ENCODE measurements around the gene LCK. TPM values are rescaled to one million over a fixed set of nuclear protein-coding genes. Genes with fewer than 3 reads are reported as not detected.

Gene LCK
- total and polyA plus RNA-seq, 9 donors = 0.34 to 1.3 (median 0.68) TPM

- 89% methylated on average over 5 of the region's 10 CpGs for WGBS (ENCODE audit: insufficient coverage)
Measured at GRCh38 chr1:32318127-32318869, 67.2 kb downstream of the LCK start.

GRCh38 chr1:32321712-32322291 lies 70.7 kb downstream of the LCK start:
- DNase-seq = no peak
- H3K9me3 ChIP-seq (replicated peaks; ENCODE audit: control insufficient read depth, low read depth, low read length) = no peaks in the 10 kb centered on the region
- no peak overlapping the region for H3K4me3 ChIP-seq (ENCODE audit: low read length)
- no peaks in the 10 kb centered on the region for H3K27me3 ChIP-seq (ENCODE audit: control insufficient read depth, insufficient read depth, low read length)
- H3K36me3 ChIP-seq (ENCODE audit: control insufficient read depth, insufficient read depth, low read length) = peaks cover 29% of the 10 kb centered on the region
- no peak overlapping the region for H3K27ac ChIP-seq (ENCODE audit: low read length)
- WGBS (ENCODE audit: insufficient coverage) = no CpG with 5 or more reads among the region's 5 CpGs
- H3K4me1 ChIP-seq (ENCODE audit: control insufficient read depth, insufficient read depth, low read length) = no peaks in the 10 kb centered on the region

More at GRCh38 chr1:32318127-32318869, 67.2 kb downstream of the LCK start:
- Histone ChIP-seq H3K27ac (ENCODE audit: low read length) (no peak overlapping the region), H3K4me3 (ENCODE audit: low read length) (no peak overlapping the region), H3K27me3 (ENCODE audit: control insufficient read depth, insufficient read depth, low read length) (no peaks in the 10 kb centered on the region), H3K36me3 (ENCODE audit: control insufficient read depth, insufficient read depth, low read length) (peaks cover 18% of the 10 kb centered on the region), H3K4me1 (ENCODE audit: control insufficient read depth, insufficient read depth, low read length) (no peaks in the 10 kb centered on the region), H3K9me3 (replicated peaks; ENCODE audit: control insufficient read depth, low read depth, low read length) (no peaks in the 10 kb centered on the region)
- DNase-seq = no peak

GRCh38 chr1:32327204-32327603 lies 76.1 kb downstream of the LCK start:
- DNase-seq = no peak
- no peak overlapping the region for H3K27ac ChIP-seq (ENCODE audit: low read length)
- H3K27me3 ChIP-seq (ENCODE audit: control insufficient read depth, insufficient read depth, low read length) = no peaks in the 10 kb centered on the region
- H3K4me1 ChIP-seq (ENCODE audit: control insufficient read depth, insufficient read depth, low read length) = no peaks in the 10 kb centered on the region
- 90% methylated on average over 7 of the region's 11 CpGs for WGBS (ENCODE audit: insufficient coverage)
- H3K4me3 ChIP-seq (ENCODE audit: low read length) = no peak overlapping the region
- H3K36me3 ChIP-seq (ENCODE audit: control insufficient read depth, insufficient read depth, low read length) = peaks cover 64% of the 10 kb centered on the region
- no peaks in the 10 kb centered on the region for H3K9me3 ChIP-seq (replicated peaks; ENCODE audit: control insufficient read depth, low read depth, low read length)

- H3K9me3 ChIP-seq (replicated peaks; ENCODE audit: control insufficient read depth, low read depth, low read length) = no peaks in the 10 kb centered on the region
- H3K27me3 ChIP-seq (ENCODE audit: control insufficient read depth, insufficient read depth, low read length) = no peaks in the 10 kb centered on the region
- no peak for DNase-seq
- peaks cover 18% of the 10 kb centered on the region for H3K4me1 ChIP-seq (ENCODE audit: control insufficient read depth, insufficient read depth, low read length)
- H3K4me3 ChIP-seq (ENCODE audit: low read length) = no peak overlapping the region
- H3K36me3 ChIP-seq (ENCODE audit: control insufficient read depth, insufficient read depth, low read length) = peaks cover 66% of the 10 kb centered on the region
- H3K27ac ChIP-seq (ENCODE audit: low read length) = no peak overlapping the region
- WGBS (ENCODE audit: insufficient coverage) = 82% methylated on average over 3 of the region's 4 CpGs
Measured at GRCh38 chr1:32329931-32330466, 78.9 kb downstream of the LCK start.

DNA sequence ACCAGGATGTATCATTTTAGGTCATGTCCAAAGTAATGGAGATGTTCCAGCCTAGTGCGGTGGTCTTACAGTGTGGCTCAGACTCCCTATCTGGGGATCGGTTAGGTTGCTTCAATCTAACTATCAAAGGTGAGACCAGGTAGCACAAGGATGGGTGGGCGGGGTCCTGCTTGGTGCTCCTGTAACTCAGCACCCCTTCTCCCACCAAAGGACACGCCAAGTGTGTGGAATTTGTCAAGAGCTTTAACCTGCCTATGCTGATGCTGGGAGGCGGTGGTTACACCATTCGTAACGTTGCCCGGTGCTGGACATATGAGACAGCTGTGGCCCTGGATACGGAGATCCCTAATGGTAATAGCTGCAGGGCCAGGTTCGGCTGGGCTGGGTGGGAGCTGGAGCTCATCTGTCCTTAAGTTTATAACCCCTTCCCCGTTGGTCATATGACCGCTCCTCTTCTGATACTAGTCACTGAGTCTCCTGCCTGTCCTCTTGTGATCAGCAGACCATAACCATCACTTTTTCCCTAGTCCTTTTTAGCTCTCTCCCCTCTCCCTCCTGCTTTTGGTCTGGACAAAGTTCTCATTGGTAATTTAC lies 79.6 kb downstream of the LCK start:
- H3K27me3 ChIP-seq (ENCODE audit: control insufficient read depth, insufficient read depth, low read length) = no peaks in the 10 kb centered on the region
- WGBS (ENCODE audit: insufficient coverage) = 83% methylated on average over 10 of the region's 12 CpGs
- no peak for DNase-seq
- H3K9me3 ChIP-seq (replicated peaks; ENCODE audit: control insufficient read depth, low read depth, low read length) = no peaks in the 10 kb centered on the region
- peaks cover 19% of the 10 kb centered on the region for H3K4me1 ChIP-seq (ENCODE audit: control insufficient read depth, insufficient read depth, low read length)
- H3K27ac ChIP-seq (ENCODE audit: low read length) = no peak overlapping the region
- no peak overlapping the region for H3K4me3 ChIP-seq (ENCODE audit: low read length)
- H3K36me3 ChIP-seq (ENCODE audit: control insufficient read depth, insufficient read depth, low read length) = peaks cover 66% of the 10 kb centered on the region

DNA sequence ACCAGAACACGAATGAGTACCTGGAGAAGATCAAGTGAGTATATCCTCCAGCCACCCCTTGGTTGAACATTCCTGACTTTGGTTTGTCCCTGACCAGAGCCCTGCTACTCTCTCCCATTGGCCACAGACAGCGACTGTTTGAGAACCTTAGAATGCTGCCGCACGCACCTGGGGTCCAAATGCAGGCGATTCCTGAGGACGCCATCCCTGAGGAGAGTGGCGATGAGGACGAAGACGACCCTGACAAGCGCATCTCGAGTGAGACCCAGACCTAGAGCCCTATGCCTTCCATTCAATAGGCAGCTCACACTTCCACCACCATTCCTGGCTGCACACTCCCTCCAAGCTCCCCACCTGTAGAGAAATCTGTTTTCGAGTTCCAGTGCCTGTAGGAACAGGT lies 80.5 kb downstream of the LCK start:
- WGBS (ENCODE audit: insufficient coverage) = 95% methylated on average over 11 of the region's 12 CpGs
- H3K27ac ChIP-seq (ENCODE audit: low read length) = no peak overlapping the region
- H3K36me3 ChIP-seq (ENCODE audit: control insufficient read depth, insufficient read depth, low read length) = peaks cover 66% of the 10 kb centered on the region
- DNase-seq = no peak
- H3K9me3 ChIP-seq (replicated peaks; ENCODE audit: control insufficient read depth, low read depth, low read length) = no peaks in the 10 kb centered on the region
- H3K4me3 ChIP-seq (ENCODE audit: low read length) = no peak overlapping the region
- H3K27me3 ChIP-seq (ENCODE audit: control insufficient read depth, insufficient read depth, low read length) = no peaks in the 10 kb centered on the region
- H3K4me1 ChIP-seq (ENCODE audit: control insufficient read depth, insufficient read depth, low read length) = peaks cover 23% of the 10 kb centered on the region

- peaks cover 32% of the 10 kb centered on the region for H3K4me1 ChIP-seq (ENCODE audit: control insufficient read depth, insufficient read depth, low read length)
- H3K27ac ChIP-seq (ENCODE audit: low read length) = no peak overlapping the region
- no peaks in the 10 kb centered on the region for H3K27me3 ChIP-seq (ENCODE audit: control insufficient read depth, insufficient read depth, low read length)
- no peak for DNase-seq
- peaks cover 58% of the 10 kb centered on the region for H3K36me3 ChIP-seq (ENCODE audit: control insufficient read depth, insufficient read depth, low read length)
- no peak overlapping the region for H3K4me3 ChIP-seq (ENCODE audit: low read length)
- 49% methylated on average over 2 of the region's 3 CpGs for WGBS (ENCODE audit: insufficient coverage)
- H3K9me3 ChIP-seq (replicated peaks; ENCODE audit: control insufficient read depth, low read depth, low read length) = no peaks in the 10 kb centered on the region
Measured at GRCh38 chr1:32332290-32333079, 81.4 kb downstream of the LCK start.

DNA sequence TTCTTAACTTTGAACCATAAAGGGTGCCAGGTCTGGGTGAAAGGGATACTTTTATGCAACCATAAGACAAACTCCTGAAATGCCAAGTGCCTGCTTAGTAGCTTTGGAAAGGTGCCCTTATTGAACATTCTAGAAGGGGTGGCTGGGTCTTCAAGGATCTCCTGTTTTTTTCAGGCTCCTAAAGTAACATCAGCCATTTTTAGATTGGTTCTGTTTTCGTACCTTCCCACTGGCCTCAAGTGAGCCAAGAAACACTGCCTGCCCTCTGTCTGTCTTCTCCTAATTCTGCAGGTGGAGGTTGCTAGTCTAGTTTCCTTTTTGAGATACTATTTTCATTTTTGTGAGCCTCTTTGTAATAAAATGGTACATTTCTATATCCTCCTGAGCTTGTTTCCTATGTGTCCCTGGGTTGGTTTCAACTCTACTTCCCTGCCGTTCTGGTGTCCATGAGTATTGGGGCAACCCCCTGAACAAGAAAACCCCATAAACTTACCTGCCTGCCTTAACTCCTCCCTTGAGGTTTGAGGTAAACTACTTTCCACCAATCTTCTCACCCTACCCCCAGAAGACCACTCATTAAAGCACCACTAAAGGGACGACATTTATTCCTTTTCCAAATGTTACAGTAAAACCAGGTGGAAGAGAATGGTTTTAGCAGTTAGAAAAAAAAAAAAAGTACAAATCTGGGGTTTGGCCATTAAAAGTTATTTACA lies 82.3 kb downstream of the LCK start:
- Histone ChIP-seq H3K9me3 (replicated peaks; ENCODE audit: control insufficient read depth, low read depth, low read length) (no peaks in the 10 kb centered on the region), H3K4me3 (ENCODE audit: low read length) (no peak overlapping the region), H3K36me3 (ENCODE audit: control insufficient read depth, insufficient read depth, low read length) (peaks cover 55% of the 10 kb centered on the region), H3K27ac (ENCODE audit: low read length) (no peak overlapping the region), H3K27me3 (ENCODE audit: control insufficient read depth, insufficient read depth, low read length) (no peaks in the 10 kb centered on the region), H3K4me1 (ENCODE audit: control insufficient read depth, insufficient read depth, low read length) (peaks cover 41% of the 10 kb centered on the region)
- WGBS (ENCODE audit: insufficient coverage) = no CpG with 5 or more reads among the region's 3 CpGs
- no peak for DNase-seq

GRCh38 chr1:32334274-32334861 lies 83.3 kb downstream of the LCK start:
- Histone ChIP-seq H3K4me1 (ENCODE audit: control insufficient read depth, insufficient read depth, low read length) (peaks cover 51% of the 10 kb centered on the region), H3K27me3 (ENCODE audit: control insufficient read depth, insufficient read depth, low read length) (no peaks in the 10 kb centered on the region), H3K4me3 (ENCODE audit: low read length) (peak overlapping the region; percentile 72), H3K27ac (ENCODE audit: low read length) (no peak overlapping the region), H3K36me3 (ENCODE audit: control insufficient read depth, insufficient read depth, low read length) (peaks cover 45% of the 10 kb centered on the region), H3K9me3 (replicated peaks; ENCODE audit: control insufficient read depth, low read depth, low read length) (no peaks in the 10 kb centered on the region)
- no peak for DNase-seq
- 30% methylated on average over 7 of the region's 9 CpGs for WGBS (ENCODE audit: insufficient coverage)

Measured in muscle of leg (tissue), 11 donors.